GM12864 (cell line): ENCODE measurements around the gene HSPG2.

Experiments
- DNase-seq: peaks from one replicate; pipeline ENCODE4 v3.0.0-alpha.2; 2011; ENCODE audit warnings: low read depth
- H3K4me3 ChIP-seq: 2 replicates; pipeline ENCODE4 v1.5.1; 2011; ENCODE audit warnings: mild to moderate bottlenecking, low read depth, low read length, control low read depth
- CTCF ChIP-seq: IDR thresholded peaks from 2 replicates; pipeline ENCODE4 v1.5.1; 2011; ENCODE audit warnings: low read depth, mild to moderate bottlenecking, moderate library complexity, low read length, control low read depth, inconsistent platforms; ENCODE audit errors: missing control alignments

HSPG2 gene

GRCh38 chr1:21815724-21816321 is 121.3 kb downstream of the HSPG2 start:
- DNase-seq: no peak
- no peak overlapping the region for H3K4me3 ChIP-seq
- TF ChIP-seq CTCF: no peak

GRCh38 chr1:21814981-21815582 is 122.0 kb downstream of the HSPG2 start:
- no peak for TF ChIP-seq CTCF
- H3K4me3 ChIP-seq: no peak overlapping the region
- no peak for DNase-seq

- no peak for DNase-seq
Observed at GRCh38 chr1:21814241-21814918, 122.7 kb downstream of the HSPG2 start.

GRCh38 chr1:21813542-21813941 is 123.6 kb downstream of the HSPG2 start:
- H3K4me3 ChIP-seq: no peak overlapping the region
- DNase-seq: no peak
- TF ChIP-seq CTCF: no peak

More at GRCh38 chr1:21814241-21814918, 122.7 kb downstream of the HSPG2 start:
- TF ChIP-seq CTCF: peak; percentile 67
- H3K4me3 ChIP-seq: peak overlapping the region; percentile 58

GRCh38 chr1:21811875-21812305 is 125.2 kb downstream of the HSPG2 start, which contains the start of gene LDLRAD2:
Gene LDLRAD2, plus strand, starts transcription at chr1:21812265. Its CDS starts 187 bp downstream, at chr1:21812452.
- H3K4me3 ChIP-seq: no peak within 1 kb of the TSS
- no peak for DNase-seq
- no peak for TF ChIP-seq CTCF

- TF ChIP-seq CTCF: no peak
- DNase-seq: no peak
- H3K4me3 ChIP-seq: no peak overlapping the region
Observed at GRCh38 chr1:21804536-21804935, 132.6 kb downstream of the HSPG2 start.
